ENCODE data around the gene UCP3.

The UCP3 gene

GRCh38 chr11:74008373-74009229 is at the start of gene UCP3:
UCP3 (minus strand) TSS chr11:74009085; CDS start chr11:74007042, 2,043 bp downstream.
- no peak for DNase-seq (ENCODE audit: low read depth)
- TF ChIP-seq, protein P1, sequence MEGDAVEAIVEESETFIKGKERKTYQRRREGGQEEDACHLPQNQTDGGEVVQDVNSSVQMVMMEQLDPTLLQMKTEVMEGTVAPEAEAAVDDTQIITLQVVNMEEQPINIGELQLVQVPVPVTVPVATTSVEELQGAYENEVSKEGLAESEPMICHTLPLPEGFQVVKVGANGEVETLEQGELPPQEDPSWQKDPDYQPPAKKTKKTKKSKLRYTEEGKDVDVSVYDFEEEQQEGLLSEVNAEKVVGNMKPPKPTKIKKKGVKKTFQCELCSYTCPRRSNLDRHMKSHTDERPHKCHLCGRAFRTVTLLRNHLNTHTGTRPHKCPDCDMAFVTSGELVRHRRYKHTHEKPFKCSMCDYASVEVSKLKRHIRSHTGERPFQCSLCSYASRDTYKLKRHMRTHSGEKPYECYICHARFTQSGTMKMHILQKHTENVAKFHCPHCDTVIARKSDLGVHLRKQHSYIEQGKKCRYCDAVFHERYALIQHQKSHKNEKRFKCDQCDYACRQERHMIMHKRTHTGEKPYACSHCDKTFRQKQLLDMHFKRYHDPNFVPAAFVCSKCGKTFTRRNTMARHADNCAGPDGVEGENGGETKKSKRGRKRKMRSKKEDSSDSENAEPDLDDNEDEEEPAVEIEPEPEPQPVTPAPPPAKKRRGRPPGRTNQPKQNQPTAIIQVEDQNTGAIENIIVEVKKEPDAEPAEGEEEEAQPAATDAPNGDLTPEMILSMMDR (conservative IDR thresholded peaks at IDR 0.05; ENCODE audit: low read length) = no peak
- H3K4me3 ChIP-seq (ENCODE audit: low read length) = no peak within 1 kb of the TSS

DNA sequence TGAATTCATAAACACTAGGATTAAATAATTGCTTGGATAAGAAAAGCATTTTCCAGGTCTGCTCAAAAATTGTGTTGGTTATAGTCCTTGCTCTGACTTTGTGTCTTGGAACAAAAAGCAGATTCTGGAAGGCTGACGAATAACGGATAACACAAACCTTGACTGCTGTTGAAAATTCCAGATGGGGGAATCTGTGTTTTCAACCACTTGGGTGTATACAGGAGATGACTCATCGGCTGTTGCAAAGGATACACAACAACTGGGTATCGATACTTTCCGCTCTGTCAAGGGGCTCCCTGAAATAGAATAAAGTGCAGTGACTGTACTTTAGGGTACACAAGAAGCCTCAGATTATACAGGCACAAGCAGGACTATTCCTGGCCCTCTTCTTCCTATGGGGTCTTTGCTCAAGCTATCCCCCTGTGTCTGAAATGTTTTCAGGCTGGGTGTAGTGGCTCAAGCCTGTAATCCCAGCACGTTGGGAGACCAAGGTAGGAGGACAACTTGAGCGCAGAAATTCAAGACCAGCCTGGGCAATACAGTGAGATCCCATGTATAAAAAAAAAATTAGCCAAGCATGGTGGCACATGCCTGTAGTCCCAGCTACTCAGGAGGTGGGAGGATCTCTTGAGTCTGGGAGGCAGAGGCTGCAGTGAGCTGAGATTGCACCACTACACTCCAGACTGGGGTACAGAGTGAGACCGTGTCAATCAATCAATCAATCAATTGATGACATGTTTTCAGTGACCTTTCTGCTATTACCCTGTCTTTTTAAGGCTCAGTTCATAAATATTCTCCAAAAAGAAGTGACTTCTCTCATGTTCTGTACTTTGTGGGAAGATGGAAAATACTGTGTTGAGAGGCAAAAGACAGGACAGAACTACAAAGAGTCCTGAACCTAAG is 48.6 kb upstream of the UCP3 start:
- TF ChIP-seq, protein P1 (conservative IDR thresholded peaks at IDR 0.05; ENCODE audit: low read length) = no peak
- peak; percentile 31 for DNase-seq (ENCODE audit: low read depth)
- no peak overlapping the region for H3K4me3 ChIP-seq (ENCODE audit: low read length)

GRCh38 chr11:74055938-74056337 is 47.1 kb upstream of the UCP3 start:
- peak; percentile 34 for DNase-seq (ENCODE audit: low read depth)
- no peak overlapping the region for H3K4me3 ChIP-seq (ENCODE audit: low read length)
- TF ChIP-seq, protein P1 (conservative IDR thresholded peaks at IDR 0.05; ENCODE audit: low read length) = no peak

GRCh38 chr11:74050465-74050864 is 41.6 kb upstream of the UCP3 start:
- DNase-seq (ENCODE audit: low read depth) = peak; percentile 34
- TF ChIP-seq, protein P1 (conservative IDR thresholded peaks at IDR 0.05; ENCODE audit: low read length) = no peak
- no peak overlapping the region for H3K4me3 ChIP-seq (ENCODE audit: low read length)

GRCh38 chr11:74048993-74049392 is 40.1 kb upstream of the UCP3 start:
- no peak overlapping the region for H3K4me3 ChIP-seq (ENCODE audit: low read length)
- DNase-seq (ENCODE audit: low read depth) = no peak
- TF ChIP-seq, protein P1 (conservative IDR thresholded peaks at IDR 0.05; ENCODE audit: low read length) = no peak

- no peak for DNase-seq (ENCODE audit: low read depth)
- TF ChIP-seq, protein P1 (conservative IDR thresholded peaks at IDR 0.05; ENCODE audit: low read length) = no peak
- no peak overlapping the region for H3K4me3 ChIP-seq (ENCODE audit: low read length)
These were observed 35.7 kb upstream of the UCP3 start for GRCh38 chr11:74044538-74044937.
